Stimulated activated CD4-positive, alpha-beta T cell treated with anti-CD3 and anti-CD28 coated beads, TNF-alpha, amount 100 ng/mL, for 1 hour (primary cell): Measurements from ENCODE around the gene ACTR1B.
"Not testable (repeated sequence)": the region's sequence is repeated elsewhere in the genome, so short reads cannot be mapped to it uniquely, and the experiment has no call there.

ENCODE experiments used
- DNase-seq, 3 donors: peaks; one replicate each; pipeline ENCODE4 v3.0.0-alpha.2; 2020; ENCODE audit warnings: low read depth in 3 of 3, low spot score in 1 of 3

Gene ACTR1B

GRCh38 chr2:97618939-97619827, 44.7 kb downstream of the ACTR1B start:
- not testable (repeated sequence) for DNase-seq

GRCh38 chr2:97617911-97618310, 45.9 kb downstream of the ACTR1B start:
- DNase-seq, result no peak

GRCh38 chr2:97615746-97616145, 48.1 kb downstream of the ACTR1B start:
- not testable (repeated sequence) for DNase-seq

- DNase-seq, result not testable (repeated sequence)
Measured at GRCh38 chr2:97611895-97612294, 51.9 kb downstream of the ACTR1B start.

- not testable (repeated sequence) for DNase-seq
Measured at GRCh38 chr2:97608745-97609144, 55.1 kb downstream of the ACTR1B start.
